VCaP (cell line): ENCODE data around the gene NFKBIE.

Experiments used
- H3K27ac ChIP-seq: fragments of 450-650 bp; 2 replicates; pipeline ENCODE4 v1.5.1; 2017
- TF ChIP-seq, protein P1 (sequence below): fragments of 450-650 bp; conservative IDR thresholded peaks from 2 replicates; pipeline ENCODE4 v1.5.1; 2017; ENCODE audit warnings: mild to moderate bottlenecking, moderate library complexity

NFKBIE gene

DNA sequence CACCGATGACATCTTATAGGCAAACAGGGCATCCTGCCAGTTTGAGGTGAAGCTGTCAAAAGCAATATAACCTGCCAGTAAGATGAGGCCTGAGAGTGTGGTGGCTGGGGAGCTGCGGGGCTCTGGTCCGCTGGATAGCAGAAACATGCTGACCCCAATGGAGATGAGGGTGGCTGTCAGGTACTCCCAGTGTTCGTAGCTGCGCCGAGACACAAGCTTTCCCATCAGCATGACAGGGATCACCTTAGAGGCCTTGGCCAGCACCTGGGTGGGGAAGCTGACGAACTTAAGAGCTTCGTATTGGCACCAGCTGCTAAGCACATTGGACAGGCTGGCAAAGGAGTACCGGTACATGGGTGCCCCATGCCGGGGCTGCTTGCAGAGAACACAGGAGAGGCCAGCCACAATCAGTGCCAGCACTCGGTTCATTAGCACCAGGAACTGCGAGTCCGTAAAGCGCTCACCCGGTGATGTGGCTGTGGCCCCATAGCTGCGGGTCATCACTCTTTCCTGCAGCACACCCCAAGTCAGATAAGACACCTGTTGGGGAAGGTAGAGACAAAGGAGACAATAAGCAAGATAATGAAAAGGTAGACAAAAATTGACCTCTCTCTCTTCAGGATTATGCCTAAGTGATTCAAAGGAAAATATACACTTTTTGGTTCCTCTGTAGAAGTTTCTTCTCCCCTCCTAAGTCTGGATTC, 10.1 kb downstream of the NFKBIE start:
- peak overlapping the region; percentile 95 for H3K27ac ChIP-seq
- TF ChIP-seq, protein P1, sequence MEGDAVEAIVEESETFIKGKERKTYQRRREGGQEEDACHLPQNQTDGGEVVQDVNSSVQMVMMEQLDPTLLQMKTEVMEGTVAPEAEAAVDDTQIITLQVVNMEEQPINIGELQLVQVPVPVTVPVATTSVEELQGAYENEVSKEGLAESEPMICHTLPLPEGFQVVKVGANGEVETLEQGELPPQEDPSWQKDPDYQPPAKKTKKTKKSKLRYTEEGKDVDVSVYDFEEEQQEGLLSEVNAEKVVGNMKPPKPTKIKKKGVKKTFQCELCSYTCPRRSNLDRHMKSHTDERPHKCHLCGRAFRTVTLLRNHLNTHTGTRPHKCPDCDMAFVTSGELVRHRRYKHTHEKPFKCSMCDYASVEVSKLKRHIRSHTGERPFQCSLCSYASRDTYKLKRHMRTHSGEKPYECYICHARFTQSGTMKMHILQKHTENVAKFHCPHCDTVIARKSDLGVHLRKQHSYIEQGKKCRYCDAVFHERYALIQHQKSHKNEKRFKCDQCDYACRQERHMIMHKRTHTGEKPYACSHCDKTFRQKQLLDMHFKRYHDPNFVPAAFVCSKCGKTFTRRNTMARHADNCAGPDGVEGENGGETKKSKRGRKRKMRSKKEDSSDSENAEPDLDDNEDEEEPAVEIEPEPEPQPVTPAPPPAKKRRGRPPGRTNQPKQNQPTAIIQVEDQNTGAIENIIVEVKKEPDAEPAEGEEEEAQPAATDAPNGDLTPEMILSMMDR, result no peak

DNA sequence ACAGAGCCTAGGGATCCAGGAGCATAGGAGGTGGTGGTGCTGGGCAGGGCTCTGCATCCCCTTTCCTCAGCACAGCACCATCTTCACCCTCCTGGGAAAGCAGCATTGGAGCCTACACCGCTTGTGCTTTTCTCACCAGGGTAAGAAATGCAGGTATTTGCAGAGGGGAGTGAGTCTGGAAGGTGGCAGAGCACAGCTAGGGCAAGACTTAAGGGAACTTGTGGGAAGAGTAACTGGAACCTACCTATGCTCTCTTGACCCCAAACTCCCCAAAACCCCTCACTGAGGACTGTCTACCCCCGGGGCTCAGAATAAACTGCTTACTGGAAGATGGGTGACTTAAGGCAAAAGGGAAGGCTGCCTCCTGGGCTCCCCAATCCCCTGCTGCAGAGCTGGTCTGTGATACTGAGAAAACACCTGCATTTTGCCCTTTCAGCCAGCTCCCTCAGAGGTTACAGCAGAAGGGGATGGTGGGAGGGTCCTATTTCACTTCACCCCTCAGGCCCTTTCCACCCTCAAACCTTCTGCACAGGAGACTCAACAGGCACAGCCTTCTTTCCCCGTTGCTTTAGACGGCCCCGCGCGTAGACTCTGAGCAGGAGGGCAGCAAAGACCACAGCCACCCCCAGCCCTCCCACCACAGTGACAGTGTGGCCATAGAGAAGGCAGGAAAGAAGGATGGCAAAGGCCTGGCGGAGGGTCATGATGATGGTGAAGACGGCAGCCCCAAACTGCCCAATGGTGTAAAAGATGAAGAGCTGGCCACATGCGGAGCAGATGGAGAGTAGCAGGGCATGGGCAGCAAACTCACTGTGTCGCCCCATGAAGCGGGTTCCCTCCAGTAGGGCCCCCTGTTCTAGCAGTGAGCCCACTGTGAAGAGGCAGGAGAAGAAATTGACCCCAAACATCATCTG, 10.9 kb downstream of the NFKBIE start:
- TF ChIP-seq, protein P1, result no peak
- peak overlapping the region; percentile 13; the same call in 1 of the 2 replicates for H3K27ac ChIP-seq

DNA sequence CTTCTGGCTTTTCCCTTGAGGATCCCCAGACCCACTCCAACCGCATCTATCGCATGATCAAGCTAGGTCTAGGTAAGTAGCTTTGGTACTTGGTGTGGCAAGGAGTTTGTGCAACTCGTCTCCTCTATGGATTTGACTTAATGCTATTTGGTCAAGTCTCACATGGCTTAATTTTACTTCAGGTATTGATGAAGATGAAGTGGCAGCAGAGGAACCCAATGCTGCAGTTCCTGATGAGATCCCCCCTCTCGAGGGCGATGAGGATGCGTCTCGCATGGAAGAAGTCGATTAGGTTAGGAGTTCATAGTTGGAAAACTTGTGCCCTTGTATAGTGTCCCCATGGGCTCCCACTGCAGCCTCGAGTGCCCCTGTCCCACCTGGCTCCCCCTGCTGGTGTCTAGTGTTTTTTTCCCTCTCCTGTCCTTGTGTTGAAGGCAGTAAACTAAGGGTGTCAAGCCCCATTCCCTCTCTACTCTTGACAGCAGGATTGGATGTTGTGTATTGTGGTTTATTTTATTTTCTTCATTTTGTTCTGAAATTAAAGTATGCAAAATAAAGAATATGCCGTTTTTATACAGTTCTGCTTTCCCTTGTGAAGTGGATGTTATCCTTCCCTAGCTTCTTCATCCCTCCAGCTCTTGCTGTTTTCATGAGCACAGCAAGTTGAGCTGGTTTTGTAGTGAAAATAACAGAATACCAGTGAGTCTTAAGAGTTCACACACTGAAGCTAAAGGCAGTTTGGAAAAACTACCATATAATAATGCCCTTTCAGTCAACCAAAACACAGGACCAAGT, 11.8 kb downstream of the NFKBIE start:
- peak overlapping the region; percentile 32; the same call in 1 of the 2 replicates for H3K27ac ChIP-seq
- TF ChIP-seq, protein P1, result peak; percentile 82

DNA sequence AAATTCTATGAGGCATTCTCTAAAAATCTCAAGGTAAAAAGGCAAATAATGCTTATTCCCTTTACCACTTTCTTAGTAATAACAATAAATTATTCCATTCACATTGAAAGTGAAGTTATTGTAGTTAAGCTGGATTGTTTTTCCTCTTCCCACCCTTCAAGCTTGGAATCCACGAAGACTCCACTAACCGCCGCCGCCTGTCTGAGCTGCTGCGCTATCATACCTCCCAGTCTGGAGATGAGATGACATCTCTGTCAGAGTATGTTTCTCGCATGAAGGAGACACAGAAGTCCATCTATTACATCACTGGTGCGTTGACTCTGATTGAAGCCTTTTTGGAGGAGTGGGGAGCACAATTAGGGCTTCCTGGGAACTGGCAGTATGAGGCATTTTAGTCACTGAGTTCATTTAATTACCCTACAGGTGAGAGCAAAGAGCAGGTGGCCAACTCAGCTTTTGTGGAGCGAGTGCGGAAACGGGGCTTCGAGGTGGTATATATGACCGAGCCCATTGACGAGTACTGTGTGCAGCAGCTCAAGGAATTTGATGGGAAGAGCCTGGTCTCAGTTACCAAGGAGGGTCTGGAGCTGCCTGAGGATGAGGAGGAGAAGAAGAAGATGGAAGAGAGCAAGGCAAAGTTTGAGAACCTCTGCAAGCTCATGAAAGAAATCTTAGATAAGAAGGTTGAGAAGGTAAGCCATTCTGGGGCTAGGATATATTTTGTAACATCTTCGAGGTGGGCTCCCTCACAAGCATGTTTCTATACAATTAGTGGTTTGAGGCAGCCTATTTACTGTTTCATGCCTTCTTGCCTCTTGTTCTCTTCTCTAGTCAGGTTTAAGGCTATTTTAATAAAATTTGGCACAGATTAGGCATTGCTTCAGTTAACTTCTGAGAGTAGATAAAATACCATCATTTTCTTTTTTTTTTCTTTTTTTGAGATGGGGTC, 13.5 kb downstream of the NFKBIE start:
- TF ChIP-seq, protein P1, result no peak

DNA sequence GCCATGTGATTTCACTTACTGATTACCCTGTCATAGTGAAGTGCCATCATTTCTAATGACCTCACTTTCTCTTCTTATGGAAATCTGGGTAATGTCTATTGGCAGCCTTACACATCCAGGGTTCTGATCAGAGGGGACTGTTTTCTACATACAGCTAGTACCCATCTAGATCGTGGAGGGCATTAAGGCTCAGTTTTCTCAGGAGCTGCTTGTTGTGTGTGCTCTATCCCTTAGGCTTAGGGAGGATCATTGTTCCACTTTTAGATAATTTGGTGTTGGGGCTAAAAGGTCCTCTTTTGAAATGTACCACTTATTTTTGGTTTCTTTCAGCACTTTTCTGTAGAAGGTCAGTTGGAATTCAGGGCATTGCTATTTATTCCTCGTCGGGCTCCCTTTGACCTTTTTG, 14.6 kb downstream of the NFKBIE start:
- TF ChIP-seq, protein P1, result no peak
- peak overlapping the region; percentile 32 for H3K27ac ChIP-seq

More for the DNA sequence above, 13.5 kb downstream of the NFKBIE start:
- peak overlapping the region; percentile 32 for H3K27ac ChIP-seq

DNA sequence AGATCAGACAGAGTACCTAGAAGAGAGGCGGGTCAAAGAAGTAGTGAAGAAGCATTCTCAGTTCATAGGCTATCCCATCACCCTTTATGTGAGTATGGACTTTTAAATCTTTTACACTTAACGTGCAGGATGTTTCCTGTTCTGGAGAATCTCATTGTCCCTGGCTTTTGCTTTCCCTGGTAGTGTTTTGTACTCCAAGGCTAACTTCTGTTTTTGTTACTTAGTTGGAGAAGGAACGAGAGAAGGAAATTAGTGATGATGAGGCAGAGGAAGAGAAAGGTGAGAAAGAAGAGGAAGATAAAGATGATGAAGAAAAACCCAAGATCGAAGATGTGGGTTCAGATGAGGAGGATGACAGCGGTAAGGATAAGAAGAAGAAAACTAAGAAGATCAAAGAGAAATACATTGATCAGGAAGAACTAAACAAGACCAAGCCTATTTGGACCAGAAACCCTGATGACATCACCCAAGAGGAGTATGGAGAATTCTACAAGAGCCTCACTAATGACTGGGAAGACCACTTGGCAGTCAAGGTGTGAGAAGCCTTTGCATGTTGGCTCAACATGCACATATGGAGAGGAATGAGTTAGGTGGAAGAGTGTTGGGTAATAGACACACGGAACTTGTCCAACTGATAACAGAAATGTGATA, 15.2 kb downstream of the NFKBIE start:
- peak overlapping the region; percentile 32 for H3K27ac ChIP-seq
- TF ChIP-seq, protein P1, result no peak
